HL-60/S4 (cell line): ENCODE data around the gene PYGM.
"Not testable (repeated sequence)": the region's sequence is repeated elsewhere in the genome, so short reads cannot be mapped to it uniquely, and the experiment has no call there.

Experiments
- in situ Hi-C: fragments of 300-500 bp; cut with MboI; formaldehyde crosslinking; loops from 2 replicates; pipeline ENCODE4 v1.14.3; 2022; ENCODE audit warnings: low sequenced_read_pairs

The PYGM gene

DNA sequence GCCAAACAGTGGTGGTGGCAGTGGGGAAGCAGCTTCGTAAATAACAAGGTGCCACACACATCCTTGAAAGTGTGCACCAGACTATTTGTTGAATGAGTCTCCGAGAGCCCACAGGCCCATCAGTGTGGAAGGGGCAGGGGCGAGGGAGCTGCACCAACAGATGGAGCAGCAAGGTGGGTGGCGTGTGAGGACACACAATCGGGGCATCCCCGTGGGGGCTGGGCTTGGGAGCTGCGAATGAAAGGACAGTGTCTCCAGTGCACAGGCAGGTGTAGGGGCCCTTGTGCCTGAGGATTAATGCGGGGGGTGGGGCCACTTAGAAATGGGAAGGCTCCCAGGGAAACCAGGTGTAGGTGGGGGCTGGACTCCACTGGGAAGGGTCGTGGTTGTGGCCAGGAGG is 39.6 kb downstream of the PYGM start:
- in situ Hi-C loops = no loop called here

GRCh38 chr11:64719406-64719805 is 40.4 kb downstream of the PYGM start:
- in situ Hi-C loops = no loop called here

- in situ Hi-C loops = no loop called here
Measured at GRCh38 chr11:64718780-64719124, 41.0 kb downstream of the PYGM start.

GRCh38 chr11:64718084-64718779 is 41.5 kb downstream of the PYGM start:
- in situ Hi-C loops = no loop called here

DNA sequence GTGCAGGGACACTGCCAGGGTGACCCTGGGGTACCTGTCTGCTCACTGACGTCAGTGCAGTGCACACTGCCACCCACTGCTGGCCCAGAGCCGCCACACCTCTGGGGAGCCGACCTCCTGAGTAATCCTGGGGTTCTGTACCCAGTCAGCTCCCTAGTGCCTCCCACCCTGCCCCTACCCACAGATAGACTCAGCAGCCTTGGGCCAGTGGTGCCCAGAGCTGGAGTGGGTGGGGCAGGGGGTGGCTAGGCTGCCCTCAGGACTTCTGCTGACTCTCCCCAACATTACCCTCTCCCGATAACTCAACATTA is 42.6 kb downstream of the PYGM start:
- in situ Hi-C loops = no loop called here

- in situ Hi-C loops = no loop called here
Measured at GRCh38 chr11:64716473-64717267, 43.1 kb downstream of the PYGM start.

GRCh38 chr11:64715756-64716472 is 43.9 kb downstream of the PYGM start:
- in situ Hi-C loops = no loop called here

DNA sequence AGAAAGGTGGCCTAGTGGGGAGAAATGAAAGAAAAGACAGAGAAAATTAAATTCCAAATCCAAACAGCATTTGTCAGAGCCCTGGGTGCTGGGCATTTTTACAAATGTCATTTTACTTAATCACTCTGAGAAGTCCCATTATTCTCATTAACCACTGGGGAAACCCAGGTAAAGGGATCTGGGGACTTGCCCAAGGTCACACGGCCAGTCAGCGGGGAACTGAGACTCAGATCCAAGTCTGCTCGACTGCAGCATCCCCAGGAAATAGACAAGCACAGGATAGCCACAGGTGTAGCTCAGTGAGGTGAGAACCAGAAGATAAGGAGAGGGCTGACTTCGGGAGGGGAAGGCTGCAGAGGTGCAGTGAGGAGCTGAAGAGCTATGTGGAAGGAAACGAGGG is 44.7 kb downstream of the PYGM start:
- in situ Hi-C loops = no loop called here

DNA sequence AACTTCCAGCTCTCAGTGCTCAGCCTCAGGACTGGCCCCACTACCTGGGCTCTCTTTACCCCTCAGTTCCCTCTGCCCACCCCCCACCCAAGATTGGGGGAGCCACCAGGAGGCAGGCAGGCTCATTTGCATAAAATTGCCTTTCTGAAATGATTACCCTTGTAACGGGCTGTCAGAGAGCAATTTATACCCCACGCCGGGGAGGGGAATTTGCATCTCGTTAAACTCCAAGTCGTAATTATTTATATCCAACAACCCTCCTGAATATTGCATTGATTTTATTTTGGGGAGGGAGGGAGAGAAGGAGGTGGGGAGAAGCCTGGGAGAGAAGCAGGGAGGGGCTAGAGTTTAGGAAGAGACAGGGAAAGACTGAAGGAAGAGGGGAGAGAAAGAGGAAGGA is 45.1 kb downstream of the PYGM start:
- in situ Hi-C loops = no loop called here

GRCh38 chr11:64713781-64714363 is 45.9 kb downstream of the PYGM start:
- in situ Hi-C loops = no loop called here

DNA sequence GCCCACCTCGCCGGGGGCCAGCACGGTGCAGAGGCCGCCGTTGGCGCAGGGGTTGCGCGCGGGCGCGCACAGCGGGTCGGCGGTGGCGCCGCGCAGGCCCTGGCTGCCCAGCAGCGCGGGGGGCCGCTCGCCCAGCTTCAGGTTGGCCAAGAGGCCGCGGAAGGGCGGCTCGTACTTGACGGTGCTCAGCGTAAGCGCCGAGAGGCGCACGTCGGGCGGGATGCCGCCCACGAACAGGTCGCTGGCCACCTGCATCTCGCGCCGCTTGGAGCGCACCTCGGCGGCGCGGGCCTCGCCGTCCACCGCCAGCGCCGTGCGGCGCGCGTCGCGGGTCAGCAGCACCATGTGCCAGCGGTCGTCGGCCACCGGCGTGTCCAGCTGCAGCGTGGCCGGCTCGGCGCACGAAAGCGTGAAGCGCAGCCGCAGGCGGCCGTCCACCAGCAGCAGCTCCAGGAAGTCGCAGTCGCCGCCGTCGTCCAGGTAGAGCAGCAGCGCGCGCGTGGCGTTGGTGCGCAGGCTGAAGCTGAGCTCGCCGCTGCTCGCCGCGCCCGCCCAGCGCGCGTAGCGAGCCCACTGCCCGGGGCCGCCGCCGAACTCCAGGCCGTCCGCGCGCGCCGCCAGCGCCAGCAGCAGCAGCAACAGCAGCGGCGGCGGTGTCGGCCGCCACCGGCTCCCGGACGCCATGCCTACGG is 46.6 kb downstream of the PYGM start:
- in situ Hi-C loops = no loop called here

- in situ Hi-C loops = no loop called here
Measured at GRCh38 chr11:64712430-64713015, 47.3 kb downstream of the PYGM start.

DNA sequence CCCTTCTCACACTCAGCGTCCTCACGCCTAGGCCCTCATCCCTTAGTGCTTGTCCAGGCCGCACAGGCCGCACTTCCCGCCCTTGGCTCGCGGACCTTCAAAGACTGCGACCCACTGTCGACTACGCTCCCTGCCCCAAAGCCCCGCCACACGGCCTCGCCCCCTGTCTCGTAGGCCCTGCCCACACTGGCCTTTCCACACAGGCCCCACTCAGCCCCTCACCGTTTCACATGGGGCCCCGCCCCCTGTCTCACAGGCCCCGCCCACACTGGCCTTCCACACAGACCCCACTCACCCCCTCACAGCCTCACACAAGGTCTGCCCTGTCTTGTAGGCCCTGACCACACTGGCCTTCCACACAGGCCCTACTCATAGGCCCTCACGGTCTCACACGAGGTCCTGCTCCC is 47.8 kb downstream of the PYGM start:
- in situ Hi-C loops = no loop called here

DNA sequence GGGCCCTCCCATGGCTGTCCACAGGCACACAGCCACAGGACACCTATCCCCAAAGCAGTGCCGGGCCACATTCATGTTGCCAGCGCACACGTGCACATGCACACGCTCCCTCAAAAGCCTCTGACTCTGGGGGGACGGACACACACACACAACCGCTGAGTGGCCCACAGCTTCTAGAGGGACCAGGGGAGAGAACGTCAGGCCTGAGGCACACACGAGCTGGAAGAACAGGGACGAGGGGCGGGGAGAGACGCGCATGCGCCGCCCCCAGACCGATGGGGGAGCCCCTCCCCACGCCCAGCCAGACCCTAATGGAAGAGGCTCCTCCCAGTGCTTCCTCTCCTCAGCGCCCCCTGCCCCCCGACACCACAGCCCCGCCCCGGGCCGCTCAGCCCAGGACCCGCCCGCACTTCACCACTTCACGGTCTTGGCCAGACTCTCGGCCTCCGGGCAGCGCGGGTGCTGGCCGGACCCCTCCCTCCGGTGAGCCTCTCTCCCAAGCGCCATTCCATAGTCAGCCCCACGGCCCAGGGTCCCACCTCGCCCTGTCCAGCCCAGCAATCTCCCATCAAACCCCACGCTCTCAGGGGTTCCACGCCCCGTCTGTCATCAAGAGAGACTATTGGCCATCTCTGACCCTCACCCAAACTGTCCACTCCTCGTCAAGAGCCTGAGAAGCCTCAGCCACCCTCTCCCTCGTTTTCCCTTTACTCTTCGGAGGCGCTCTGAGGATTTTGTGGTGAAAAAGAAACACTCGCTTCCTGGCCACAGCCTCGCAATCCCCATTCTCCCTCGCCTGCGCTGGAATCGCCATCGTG is 48.4 kb downstream of the PYGM start:
- in situ Hi-C loops = no loop called here

DNA sequence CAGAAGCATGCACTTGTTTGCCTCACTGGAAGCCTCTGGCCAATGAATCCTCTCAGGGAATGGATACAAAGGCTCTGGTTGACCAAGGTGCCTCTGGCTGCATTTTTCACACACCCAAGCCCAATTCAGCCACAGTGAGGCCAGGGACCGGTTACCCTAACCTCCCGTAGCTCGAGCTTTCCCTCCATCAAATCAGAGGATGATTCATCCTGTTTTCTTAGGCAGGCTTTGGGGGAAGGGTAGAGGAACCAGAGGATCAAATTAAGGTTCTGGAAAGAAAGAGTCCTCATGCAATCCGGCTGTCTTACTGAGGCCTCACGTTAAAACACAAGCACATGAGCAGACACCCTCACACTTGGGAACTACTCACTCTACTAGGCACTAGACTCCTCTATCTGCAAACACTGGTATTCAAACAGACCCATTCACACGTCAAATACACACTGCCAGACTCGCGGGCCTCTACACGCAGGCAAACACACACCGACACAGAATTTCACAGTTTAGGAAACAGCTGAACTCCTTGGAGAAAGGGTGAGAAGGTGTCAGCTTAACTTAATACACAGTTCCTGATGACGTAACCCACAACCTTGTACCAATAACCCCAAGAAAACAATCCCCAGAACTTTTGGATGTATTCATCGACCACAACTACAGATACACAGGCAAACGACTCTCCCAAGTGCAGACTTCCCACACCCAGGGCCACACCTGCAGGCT is 49.2 kb downstream of the PYGM start:
- in situ Hi-C loops = no loop called here

GRCh38 chr11:64705501-64705900 is 54.3 kb downstream of the PYGM start:
- in situ Hi-C loops = no loop called here

GRCh38 chr11:64703048-64703447 is 56.7 kb downstream of the PYGM start:
- in situ Hi-C loops = no loop called here

- in situ Hi-C loops = not testable (repeated sequence)
Measured at GRCh38 chr11:64701956-64702355, 57.8 kb downstream of the PYGM start.

GRCh38 chr11:64698427-64698826 is 61.3 kb downstream of the PYGM start:
- in situ Hi-C loops = no loop called here
